Measurements from ENCODE around the gene STX1A. TPM values are rescaled to one million over a fixed set of nuclear protein-coding genes. Genes with fewer than 3 reads are reported as not detected.

STX1A gene
- polyA plus RNA-seq, 1 donor (not counting 4 experiments of a cell fraction or from before 2014, with no cell fraction given), result 22.4 TPM

DNA sequence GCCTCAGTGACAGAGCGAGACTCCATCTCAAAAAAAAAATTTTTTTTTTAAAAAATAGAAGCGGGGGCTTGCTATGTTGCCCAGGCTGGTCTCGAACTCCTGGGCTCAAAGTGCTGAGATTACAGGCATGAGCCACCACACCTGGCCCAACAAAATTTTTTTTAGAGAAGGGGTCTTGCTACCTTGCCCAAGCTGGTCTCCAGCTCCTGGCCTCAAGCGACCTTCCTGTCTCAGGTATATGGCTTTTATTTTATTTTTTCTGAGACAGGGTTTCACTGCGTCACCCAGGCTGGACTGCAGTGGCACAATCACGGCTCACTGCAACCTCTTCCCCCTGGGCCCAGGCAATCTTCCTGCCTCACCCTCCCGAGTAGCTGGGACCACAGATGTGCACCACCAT is 20.7 kb upstream of the STX1A start:
- TF ChIP-seq, protein P1, sequence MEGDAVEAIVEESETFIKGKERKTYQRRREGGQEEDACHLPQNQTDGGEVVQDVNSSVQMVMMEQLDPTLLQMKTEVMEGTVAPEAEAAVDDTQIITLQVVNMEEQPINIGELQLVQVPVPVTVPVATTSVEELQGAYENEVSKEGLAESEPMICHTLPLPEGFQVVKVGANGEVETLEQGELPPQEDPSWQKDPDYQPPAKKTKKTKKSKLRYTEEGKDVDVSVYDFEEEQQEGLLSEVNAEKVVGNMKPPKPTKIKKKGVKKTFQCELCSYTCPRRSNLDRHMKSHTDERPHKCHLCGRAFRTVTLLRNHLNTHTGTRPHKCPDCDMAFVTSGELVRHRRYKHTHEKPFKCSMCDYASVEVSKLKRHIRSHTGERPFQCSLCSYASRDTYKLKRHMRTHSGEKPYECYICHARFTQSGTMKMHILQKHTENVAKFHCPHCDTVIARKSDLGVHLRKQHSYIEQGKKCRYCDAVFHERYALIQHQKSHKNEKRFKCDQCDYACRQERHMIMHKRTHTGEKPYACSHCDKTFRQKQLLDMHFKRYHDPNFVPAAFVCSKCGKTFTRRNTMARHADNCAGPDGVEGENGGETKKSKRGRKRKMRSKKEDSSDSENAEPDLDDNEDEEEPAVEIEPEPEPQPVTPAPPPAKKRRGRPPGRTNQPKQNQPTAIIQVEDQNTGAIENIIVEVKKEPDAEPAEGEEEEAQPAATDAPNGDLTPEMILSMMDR (optimal IDR thresholded peaks at IDR 0.05 in 1 of 3, IDR thresholded peaks at IDR 0.05 in 1 of 3, conservative IDR thresholded peaks at IDR 0.05 in 1 of 3; ENCODE audit: extremely low read depth in 1 of 3, insufficient read depth in 2 of 3, low read length in 3 of 3), result no peak
- no peak for TF ChIP-seq EZH2 (IDR thresholded peaks at IDR 0.05; ENCODE audit: low read length)
- H3K9me1 ChIP-seq (ENCODE audit: control insufficient read depth, extremely low read depth, insufficient read depth, low read length), result no peaks in the 10 kb centered on the region
- DNase-seq (ENCODE audit: low read depth, low spot score), result no peak

DNA sequence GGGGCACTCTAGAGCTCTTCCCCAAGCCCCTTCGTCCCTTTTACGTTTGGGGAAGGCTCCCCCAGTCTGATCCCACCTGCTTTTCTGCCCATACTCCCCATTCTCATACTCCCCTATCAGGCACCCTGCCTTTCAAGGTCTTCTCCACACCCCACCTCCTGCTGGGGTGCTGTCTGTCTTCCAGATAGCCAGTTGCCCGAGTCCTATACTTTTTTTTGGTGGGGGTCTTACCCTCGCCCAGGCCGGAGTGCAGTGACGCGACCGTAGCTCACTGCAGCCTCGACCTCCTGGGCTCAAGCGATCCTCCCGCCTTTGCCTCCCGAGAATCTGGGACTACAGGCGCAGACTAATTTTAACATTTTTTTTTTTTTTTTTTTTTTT is 19.9 kb upstream of the STX1A start:
- no peaks in the 10 kb centered on the region for H3K27me3 ChIP-seq (ENCODE audit: control insufficient read depth, extremely low read depth, insufficient read depth, low read length)
- peak overlapping the region; percentile 97 for H3K4me2 ChIP-seq (ENCODE audit: control insufficient read depth, extremely low read depth, insufficient read depth, low read depth, low read length)
- H3K27ac ChIP-seq (ENCODE audit: control insufficient read depth, insufficient read depth, low read length), result peak overlapping the region; percentile 78
- peak overlapping the region; percentile 91 for H3K9ac ChIP-seq (ENCODE audit: control insufficient read depth, extremely low read depth, insufficient read depth, low read length)
- H3K79me2 ChIP-seq (ENCODE audit: control insufficient read depth, insufficient read depth, low read length), result peaks cover 6% of the 10 kb centered on the region
- TF ChIP-seq EZH2 (IDR thresholded peaks at IDR 0.05; ENCODE audit: low read length), result no peak
- TF ChIP-seq, protein P1 (optimal IDR thresholded peaks at IDR 0.05 in 1 of 3, IDR thresholded peaks at IDR 0.05 in 1 of 3, conservative IDR thresholded peaks at IDR 0.05 in 1 of 3; ENCODE audit: extremely low read depth in 1 of 3, insufficient read depth in 2 of 3, low read length in 3 of 3), result no peak
- peak overlapping the region; percentile 91 for H2AFZ ChIP-seq (ENCODE audit: control insufficient read depth, low read length)
- H3K36me3 ChIP-seq (ENCODE audit: control insufficient read depth in 2 of 2, extremely low read depth in 1 of 2, insufficient read depth in 2 of 2, low read length in 2 of 2), result peaks cover 5 to 10% of the 10 kb centered on the region in 2 experiments
- H4K20me1 ChIP-seq (ENCODE audit: control insufficient read depth, extremely low read depth, insufficient read depth, low read length), result peaks cover 2% of the 10 kb centered on the region
- dilution Hi-C loops (cut with MboI; ENCODE audit: extremely low pct_ligation_motif_present, low sequenced_read_pairs), result no loop called here
- H3K9me3 ChIP-seq (ENCODE audit: control insufficient read depth, low read depth, low read length), result no peaks in the 10 kb centered on the region
- no peak for DNase-seq (ENCODE audit: low read depth, low spot score)
- H3K4me3 ChIP-seq (ENCODE audit: control insufficient read depth in 2 of 3, extremely low read depth in 1 of 3, insufficient read depth in 2 of 3, low read depth in 1 of 3, low read length in 3 of 3), result peak overlapping the region; percentile 82 to 87 (median 83)
- no peak for FAIRE-seq
- peaks cover 20% of the 10 kb centered on the region for H3K4me1 ChIP-seq (ENCODE audit: control insufficient read depth, extremely low read depth, insufficient read depth, low read length)
- H3K9me1 ChIP-seq (ENCODE audit: control insufficient read depth, extremely low read depth, insufficient read depth, low read length), result no peaks in the 10 kb centered on the region

More for the DNA sequence above, 20.7 kb upstream of the STX1A start:
- Histone ChIP-seq H3K36me3 (ENCODE audit: control insufficient read depth in 2 of 2, extremely low read depth in 1 of 2, insufficient read depth in 2 of 2, low read length in 2 of 2) (peaks cover 5 to 10% of the 10 kb centered on the region in 2 experiments), H3K27me3 (ENCODE audit: control insufficient read depth, extremely low read depth, insufficient read depth, low read length) (no peaks in the 10 kb centered on the region), H2AFZ (ENCODE audit: control insufficient read depth, low read length) (no peak overlapping the region), H3K4me2 (ENCODE audit: control insufficient read depth, extremely low read depth, insufficient read depth, low read depth, low read length) (no peak overlapping the region), H3K9ac (ENCODE audit: control insufficient read depth, extremely low read depth, insufficient read depth, low read length) (no peak overlapping the region), H3K4me1 (ENCODE audit: control insufficient read depth, extremely low read depth, insufficient read depth, low read length) (peaks cover 17% of the 10 kb centered on the region), H3K9me3 (ENCODE audit: control insufficient read depth, low read depth, low read length) (no peaks in the 10 kb centered on the region), H3K4me3 (ENCODE audit: control insufficient read depth in 2 of 3, extremely low read depth in 1 of 3, insufficient read depth in 2 of 3, low read depth in 1 of 3, low read length in 3 of 3) (no peak overlapping the region), H4K20me1 (ENCODE audit: control insufficient read depth, extremely low read depth, insufficient read depth, low read length) (no peaks in the 10 kb centered on the region), H3K79me2 (ENCODE audit: control insufficient read depth, insufficient read depth, low read length) (peaks cover 6% of the 10 kb centered on the region), H3K27ac (ENCODE audit: control insufficient read depth, insufficient read depth, low read length) (no peak overlapping the region)
- dilution Hi-C loops (cut with MboI; ENCODE audit: extremely low pct_ligation_motif_present, low sequenced_read_pairs), result no loop called here
- FAIRE-seq, result no peak
